Cardiac muscle cell (in vitro differentiated cells and primary cell): Measurements from ENCODE around the gene CPT1A. TPM values are rescaled to one million over a fixed set of nuclear protein-coding genes. Genes with fewer than 3 reads are reported as not detected.
"Not testable (repeated sequence)": the region's sequence is repeated elsewhere in the genome, so short reads cannot be mapped to it uniquely, and the experiment has no call there.

Experiments used
- DNase-seq, 2 donors: peaks; one replicate each; pipeline versions ENCODE4 v3.0.0 to v3.0.0-alpha.2; 2010 to 2017; ENCODE audit warnings: low read depth in 1 of 2, low spot score in 1 of 2
- H3K27ac ChIP-seq: fragments of 200-600 bp; sonication (generic); 2 replicates; pipeline ENCODE4 v1.5.1; 2016
- H3K27me3 ChIP-seq: fragments of 200-600 bp; sonication (generic); 2 replicates; pipeline ENCODE4 v1.6.0; 2016; ENCODE audit warnings: control low read depth
- H3K36me3 ChIP-seq: fragments of 200-600 bp; sonication (generic); 2 replicates; pipeline ENCODE4 v1.5.1; 2016; ENCODE audit warnings: control low read depth
- H3K4me1 ChIP-seq: fragments of 200-600 bp; sonication (generic); 2 replicates; pipeline ENCODE4 v1.8.1; 2017; ENCODE audit warnings: low read depth, mild to moderate bottlenecking, mixed run types
- H3K4me3 ChIP-seq: fragments of 200-600 bp; sonication (generic); 2 replicates; pipeline ENCODE4 v1.5.1; 2016; ENCODE audit warnings: mild to moderate bottlenecking
- H3K9me3 ChIP-seq: fragments of 200-600 bp; sonication (generic); 2 replicates; pipeline ENCODE4 v1.5.1; 2017; ENCODE audit warnings: low read depth, mild to moderate bottlenecking, control low read depth
- CTCF ChIP-seq: IDR thresholded peaks from 2 replicates; pipeline ENCODE4 v1.5.1; 2012; ENCODE audit warnings: low read depth, mild to moderate bottlenecking, low read length
- polyA plus RNA-seq: library from polyadenylated mRNA; unstranded; fragments of >200 nt; fragmentation: Nextera tagmentation; extraction: Ambion mirVana; gene quantifications from 2 replicates; pipeline ENCODE4 v1.2.1, GENCODE V29; 2016
- total RNA-seq: library from RNA; depleted of rRNA; stranded (reverse); fragments of >200 nt; gene quantifications from 2 replicates; pipeline ENCODE4 v1.2.3, GENCODE V29; 2016

The CPT1A gene
- total and polyA plus RNA-seq, 2 experiments from 2014 or later: 2.1 to 7.4 TPM

GRCh38 chr11:68857037-68857586 lies 15.4 kb upstream of the CPT1A start:
- no peaks in the 10 kb centered on the region for H3K36me3 ChIP-seq
- H3K4me3 ChIP-seq: no peak overlapping the region
- DNase-seq: no peak
- no peak for TF ChIP-seq CTCF
- no peaks in the 10 kb centered on the region for H3K9me3 ChIP-seq
- peaks cover 39% of the 10 kb centered on the region for H3K27me3 ChIP-seq
- no peaks in the 10 kb centered on the region for H3K4me1 ChIP-seq
- no peak overlapping the region for H3K27ac ChIP-seq

- H3K27me3 ChIP-seq: peaks cover 42% of the 10 kb centered on the region
- H3K9me3 ChIP-seq, H3K27ac ChIP-seq, H3K36me3 ChIP-seq, H3K4me1 ChIP-seq, H3K4me3 ChIP-seq, DNase-seq: not testable (repeated sequence)
These were observed 14.8 kb upstream of the CPT1A start for GRCh38 chr11:68856425-68857030.

GRCh38 chr11:68855205-68855981 lies 13.7 kb upstream of the CPT1A start:
- Histone ChIP-seq H3K4me3 (peak overlapping the region; percentile 34), H3K36me3 (no peaks in the 10 kb centered on the region), H3K27ac (no peak overlapping the region), H3K27me3 (peaks cover 42% of the 10 kb centered on the region), H3K4me1 (no peaks in the 10 kb centered on the region), H3K9me3 (no peaks in the 10 kb centered on the region)
- TF ChIP-seq CTCF: peak; percentile 31
- DNase-seq: peak in 1 of 2 donors; percentile 80

GRCh38 chr11:68854273-68854958 lies 12.7 kb upstream of the CPT1A start:
- DNase-seq: no peak
- no peaks in the 10 kb centered on the region for H3K9me3 ChIP-seq
- H3K4me1 ChIP-seq: no peaks in the 10 kb centered on the region
- no peak overlapping the region for H3K27ac ChIP-seq
- H3K36me3 ChIP-seq: no peaks in the 10 kb centered on the region
- H3K27me3 ChIP-seq: peaks cover 42% of the 10 kb centered on the region
- TF ChIP-seq CTCF: no peak
- H3K4me3 ChIP-seq: peak overlapping the region; percentile 34

- no peaks in the 10 kb centered on the region for H3K9me3 ChIP-seq
- H3K4me1 ChIP-seq: no peaks in the 10 kb centered on the region
- no peak for DNase-seq
- H3K27me3 ChIP-seq: peaks cover 57% of the 10 kb centered on the region
- H3K36me3 ChIP-seq: no peaks in the 10 kb centered on the region
- no peak overlapping the region for H3K27ac ChIP-seq
- TF ChIP-seq CTCF: no peak
- H3K4me3 ChIP-seq: no peak overlapping the region
These were observed 10.9 kb upstream of the CPT1A start for GRCh38 chr11:68852628-68853027.
